ENCODE measurements around the gene UNCX.
"Not testable (repeated sequence)": the region's sequence is repeated elsewhere in the genome, so short reads cannot be mapped to it uniquely, and the experiment has no call there.

The UNCX gene

DNA sequence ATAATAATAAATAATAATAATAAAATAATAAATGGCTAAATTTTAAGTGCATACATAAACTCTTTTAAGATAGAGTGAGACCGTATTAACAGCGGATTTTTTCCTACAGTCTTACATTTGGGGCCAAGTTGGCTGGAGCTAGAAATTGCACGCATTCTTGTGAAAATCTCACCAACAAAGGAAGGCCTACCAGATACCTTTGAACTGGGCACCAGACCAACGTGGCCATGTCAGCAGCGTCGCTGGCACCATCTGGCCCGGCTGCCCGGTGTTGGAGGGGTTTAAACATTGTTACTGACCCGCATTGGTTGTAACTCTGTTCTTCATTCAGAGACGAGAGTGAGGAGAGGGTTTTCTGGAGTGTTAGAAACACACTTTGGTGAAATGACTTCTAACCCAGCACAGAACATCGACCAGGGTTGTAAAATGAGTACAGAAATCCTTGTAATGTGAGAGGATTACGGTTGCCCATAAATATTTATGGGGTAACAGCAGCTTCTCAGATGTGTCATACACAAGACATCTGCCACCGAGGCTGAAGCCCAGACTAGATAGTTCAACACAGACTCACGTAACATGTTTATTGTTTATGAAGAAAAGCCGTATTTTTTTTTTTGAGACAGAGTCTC, 34.6 kb upstream of the UNCX start:
- Histone ChIP-seq H3K14ac (ENCODE audit: low read length) (no peak overlapping the region), H2BK12ac (ENCODE audit: low read length) (no peak overlapping the region), H3K4me2 (ENCODE audit: low read length) (no peak overlapping the region), H3K9ac (ENCODE audit: low read length) (no peak overlapping the region), H3K18ac (ENCODE audit: low read length) (no peak overlapping the region), H3K4ac (ENCODE audit: low read depth, low read length) (no peak overlapping the region), H3K79me1 (ENCODE audit: low read length) (no peaks in the 10 kb centered on the region), H2AK5ac (ENCODE audit: low read length) (no peak overlapping the region), H3K36me3 (ENCODE audit: control insufficient read depth in 1 of 2, insufficient read depth in 2 of 2, low read length in 2 of 2) (no peaks in the 10 kb centered on the region), H3K79me2 (ENCODE audit: control insufficient read depth, insufficient read depth, low read length, poor library complexity) (no peaks in the 10 kb centered on the region), H3K27me3 (ENCODE audit: insufficient read depth, low read length) (no peaks in the 10 kb centered on the region), H4K8ac (ENCODE audit: low read depth, low read length) (no peak overlapping the region), H3K4me3 (ENCODE audit: low read depth, low read length) (no peak overlapping the region), H2BK120ac (ENCODE audit: insufficient read depth, low read length, poor library complexity) (no peak overlapping the region), H4K91ac (ENCODE audit: low read depth, low read length) (no peak overlapping the region), H3K23ac (ENCODE audit: low read length) (no peak overlapping the region), H3K27ac (ENCODE audit: low read depth, low read length) (no peak overlapping the region), H4K12ac (ENCODE audit: low read depth, low read length) (no peak overlapping the region), H2AFZ (ENCODE audit: insufficient read depth, low read length, poor library complexity) (no peak overlapping the region), H2BK5ac (ENCODE audit: low read depth, low read length, poor library complexity) (no peak overlapping the region), H3K4me1 (ENCODE audit: control insufficient read depth in 1 of 2, insufficient read depth in 2 of 2, low read length in 2 of 2) (no peaks in the 10 kb centered on the region), H3K9me3 (ENCODE audit: insufficient read depth, low read depth, low read length) (peaks cover 3% of the 10 kb centered on the region)
- DNase-seq, result peak; percentile 55 to 68
- WGBS (ENCODE audit: extremely low coverage, insufficient coverage, insufficient read length), result no CpG with 5 or more reads among the region's 15 CpGs

DNA sequence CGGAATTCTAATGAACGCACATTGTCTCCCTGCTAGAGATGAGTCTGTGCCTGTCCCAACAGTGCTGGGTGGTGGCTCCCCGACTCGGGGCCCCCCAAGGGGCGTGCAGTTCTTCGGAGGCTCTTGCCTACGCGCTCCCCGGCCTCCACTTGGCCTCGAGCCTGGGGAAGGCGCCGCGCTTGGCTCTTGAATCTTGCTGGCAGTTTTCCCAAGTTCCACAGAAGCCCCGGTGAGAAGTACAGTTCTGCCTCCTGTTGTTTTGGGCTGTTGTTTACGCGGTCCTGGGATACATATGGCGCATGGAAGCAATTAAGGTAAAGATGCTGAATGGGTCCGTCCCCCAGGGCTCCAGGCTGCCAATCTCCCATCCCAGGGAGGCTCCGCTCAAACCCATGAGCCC, 32.6 kb upstream of the UNCX start:
- no peak for DNase-seq
- no peak overlapping the region for H4K91ac ChIP-seq (ENCODE audit: low read depth, low read length)
- H4K12ac ChIP-seq (ENCODE audit: low read depth, low read length), result no peak overlapping the region
- no CpG with 5 or more reads among the region's 19 CpGs for WGBS (ENCODE audit: extremely low coverage, insufficient coverage, insufficient read length)
- no peak overlapping the region for H3K4ac ChIP-seq (ENCODE audit: low read depth, low read length)
- no peak overlapping the region for H2AK5ac ChIP-seq (ENCODE audit: low read length)
- H2BK12ac ChIP-seq (ENCODE audit: low read length), result no peak overlapping the region
- no peak overlapping the region for H3K14ac ChIP-seq (ENCODE audit: low read length)
- no peaks in the 10 kb centered on the region for H3K36me3 ChIP-seq (ENCODE audit: control insufficient read depth in 1 of 2, insufficient read depth in 2 of 2, low read length in 2 of 2)
- H3K9ac ChIP-seq (ENCODE audit: low read length), result no peak overlapping the region
- no peak overlapping the region for H2AFZ ChIP-seq (ENCODE audit: insufficient read depth, low read length, poor library complexity)
- no peaks in the 10 kb centered on the region for H3K79me1 ChIP-seq (ENCODE audit: low read length)
- no peak overlapping the region for H4K8ac ChIP-seq (ENCODE audit: low read depth, low read length)
- no peak overlapping the region for H2BK120ac ChIP-seq (ENCODE audit: insufficient read depth, low read length, poor library complexity)
- H3K4me3 ChIP-seq (ENCODE audit: low read depth, low read length), result no peak overlapping the region
- H3K9me3 ChIP-seq (ENCODE audit: insufficient read depth, low read depth, low read length), result peaks cover 3% of the 10 kb centered on the region
- no peak overlapping the region for H3K27ac ChIP-seq (ENCODE audit: low read depth, low read length)
- H3K4me2 ChIP-seq (ENCODE audit: low read length), result no peak overlapping the region
- no peaks in the 10 kb centered on the region for H3K79me2 ChIP-seq (ENCODE audit: control insufficient read depth, insufficient read depth, low read length, poor library complexity)
- H3K23ac ChIP-seq (ENCODE audit: low read length), result no peak overlapping the region
- no peak overlapping the region for H3K18ac ChIP-seq (ENCODE audit: low read length)
- no peaks in the 10 kb centered on the region for H3K27me3 ChIP-seq (ENCODE audit: insufficient read depth, low read length)
- H3K4me1 ChIP-seq (ENCODE audit: control insufficient read depth in 1 of 2, insufficient read depth in 2 of 2, low read length in 2 of 2), result no peaks in the 10 kb centered on the region
- no peak overlapping the region for H2BK5ac ChIP-seq (ENCODE audit: low read depth, low read length, poor library complexity)

DNA sequence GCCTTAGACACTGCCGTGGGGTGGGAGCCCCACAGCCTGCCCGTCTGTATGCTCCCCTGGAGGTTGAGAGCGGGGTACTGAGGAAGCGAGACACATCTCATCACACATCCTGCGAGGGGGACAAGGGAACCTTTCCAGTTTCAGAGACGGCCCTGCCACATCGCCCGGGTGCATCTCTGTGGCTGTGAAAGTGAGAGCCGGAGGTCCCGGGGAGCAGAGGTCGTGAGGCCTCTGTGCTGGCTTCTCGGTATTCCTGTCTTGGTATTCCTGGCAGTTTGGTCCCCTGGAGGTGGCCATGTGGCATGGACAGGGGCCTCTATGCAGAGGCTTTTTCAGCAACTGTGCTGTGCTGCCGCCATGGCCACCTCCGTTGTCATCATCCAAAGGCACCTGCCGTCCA, 30.8 kb upstream of the UNCX start:
- Histone ChIP-seq H3K79me1 (ENCODE audit: low read length) (no peaks in the 10 kb centered on the region), H3K9ac (ENCODE audit: low read length) (no peak overlapping the region), H4K12ac (ENCODE audit: low read depth, low read length) (no peak overlapping the region), H2BK5ac (ENCODE audit: low read depth, low read length, poor library complexity) (no peak overlapping the region), H3K27me3 (ENCODE audit: insufficient read depth, low read length) (no peaks in the 10 kb centered on the region), H3K4ac (ENCODE audit: low read depth, low read length) (no peak overlapping the region), H4K91ac (ENCODE audit: low read depth, low read length) (no peak overlapping the region), H3K18ac (ENCODE audit: low read length) (no peak overlapping the region), H2BK12ac (ENCODE audit: low read length) (no peak overlapping the region), H2AFZ (ENCODE audit: insufficient read depth, low read length, poor library complexity) (no peak overlapping the region), H3K4me1 (ENCODE audit: control insufficient read depth in 1 of 2, insufficient read depth in 2 of 2, low read length in 2 of 2) (no peaks in the 10 kb centered on the region), H3K9me3 (ENCODE audit: insufficient read depth, low read depth, low read length) (peaks cover 2% of the 10 kb centered on the region), H3K23ac (ENCODE audit: low read length) (no peak overlapping the region), H2AK5ac (ENCODE audit: low read length) (no peak overlapping the region), H3K4me3 (ENCODE audit: low read depth, low read length) (no peak overlapping the region), H3K36me3 (ENCODE audit: control insufficient read depth in 1 of 2, insufficient read depth in 2 of 2, low read length in 2 of 2) (no peaks in the 10 kb centered on the region), H4K8ac (ENCODE audit: low read depth, low read length) (no peak overlapping the region), H3K27ac (ENCODE audit: low read depth, low read length) (no peak overlapping the region), H3K14ac (ENCODE audit: low read length) (no peak overlapping the region), H3K79me2 (ENCODE audit: control insufficient read depth, insufficient read depth, low read length, poor library complexity) (no peaks in the 10 kb centered on the region), H3K4me2 (ENCODE audit: low read length) (no peak overlapping the region), H2BK120ac (ENCODE audit: insufficient read depth, low read length, poor library complexity) (no peak overlapping the region)
- no peak for DNase-seq
- WGBS (ENCODE audit: extremely low coverage, insufficient coverage, insufficient read length), result no CpG with 5 or more reads among the region's 15 CpGs

DNA sequence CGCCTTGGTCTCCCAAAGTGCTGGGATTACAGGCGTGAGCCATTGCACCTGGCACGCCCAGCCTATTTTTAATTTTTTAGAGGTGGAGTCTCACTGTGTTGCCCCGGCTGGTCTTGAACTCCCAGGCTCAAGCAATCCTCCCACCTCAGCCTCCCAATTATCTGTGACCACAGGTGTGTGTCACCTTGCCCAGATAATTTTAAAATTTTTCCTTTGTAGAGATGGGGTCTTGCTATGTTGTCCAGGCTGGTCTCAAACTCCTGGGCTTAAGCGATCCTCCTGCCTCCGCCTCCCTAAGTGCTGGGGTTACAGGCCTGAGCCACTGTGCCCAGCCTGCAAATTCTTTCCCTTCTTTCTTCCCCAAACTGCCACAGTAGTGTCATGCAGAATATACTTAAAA, 29.8 kb upstream of the UNCX start:
- H3K27ac ChIP-seq (ENCODE audit: low read depth, low read length); H3K79me2 ChIP-seq (ENCODE audit: control insufficient read depth, insufficient read depth, low read length, poor library complexity); H3K14ac ChIP-seq (ENCODE audit: low read length); H3K4me3 ChIP-seq (ENCODE audit: low read depth, low read length); H2AK5ac ChIP-seq (ENCODE audit: low read length); H3K79me1 ChIP-seq (ENCODE audit: low read length); H2BK12ac ChIP-seq (ENCODE audit: low read length); H3K18ac ChIP-seq (ENCODE audit: low read length); H3K36me3 ChIP-seq (ENCODE audit: control insufficient read depth in 1 of 2, insufficient read depth in 2 of 2, low read length in 2 of 2); H4K12ac ChIP-seq (ENCODE audit: low read depth, low read length); H3K4ac ChIP-seq (ENCODE audit: low read depth, low read length); H3K9me3 ChIP-seq (ENCODE audit: insufficient read depth, low read depth, low read length); H3K23ac ChIP-seq (ENCODE audit: low read length); H3K27me3 ChIP-seq (ENCODE audit: insufficient read depth, low read length); H2BK5ac ChIP-seq (ENCODE audit: low read depth, low read length, poor library complexity); H4K8ac ChIP-seq (ENCODE audit: low read depth, low read length); H3K4me1 ChIP-seq (ENCODE audit: control insufficient read depth in 1 of 2, insufficient read depth in 2 of 2, low read length in 2 of 2); DNase-seq; H3K4me2 ChIP-seq (ENCODE audit: low read length); H3K9ac ChIP-seq (ENCODE audit: low read length); H2AFZ ChIP-seq (ENCODE audit: insufficient read depth, low read length, poor library complexity); H4K91ac ChIP-seq (ENCODE audit: low read depth, low read length); H2BK120ac ChIP-seq (ENCODE audit: insufficient read depth, low read length, poor library complexity): not testable (repeated sequence)
- no CpG with 5 or more reads among the region's 6 CpGs for WGBS (ENCODE audit: extremely low coverage, insufficient coverage, insufficient read length)
